ENCODE data around the gene MAP2K4.

GRCh38 chr17:12028611-12029010 is 7.9 kb downstream of the MAP2K4 start:
- TF ChIP-seq CTCF (IDR thresholded peaks at IDR 0.05; ENCODE audit: insufficient read depth, low read depth, low read length) = no peak
- TF ChIP-seq EZH2 (IDR thresholded peaks at IDR 0.05; ENCODE audit: insufficient read depth, low read length) = no peak

All from astrocyte (in vitro differentiated cells and primary cell).